A673 (cell line): ENCODE results near the gene BANK1. TPM values are rescaled to one million over a fixed set of nuclear protein-coding genes. Genes with fewer than 3 reads are reported as not detected.

Source experiments
- BruUV-seq: library from RNA; stranded (reverse); fragments of 400-500 nt; replicated peaks from 2 replicates; lab custom pipeline; 2021; lab: Mats Ljungman, UMichigan
- CTCF ChIA-PET: fragments of 300-600 bp; sonication (Branson Sonifier 250); formaldehyde crosslinking; loops from one replicate; lab custom pipeline; 2022; ENCODE audit warnings: antibody characterized with exemption; lab: Charles Lee
- POLR2A ChIA-PET: fragments of 300-600 bp; sonication (Branson Sonifier 250); formaldehyde crosslinking; loops from one replicate; lab custom pipeline; 2022; ENCODE audit warnings: antibody characterized with exemption; ENCODE audit not compliant: low non-redundant PET; lab: Charles Lee
- DNase-seq: peaks from one replicate; pipeline ENCODE4 v3.0.0-alpha.2; 2015; ENCODE audit warnings: low spot score
- H3K27ac ChIP-seq: fragments of 200-600 bp; sonication (generic); 2 replicates; pipeline ENCODE4 v1.5.1; 2016; ENCODE audit warnings: mixed run types, low read depth, mild to moderate bottlenecking, mixed read lengths, antibody characterized with exemption, low read length; ENCODE audit not compliant: poor library complexity, severe bottlenecking
- H3K27me3 ChIP-seq: fragments of 200-600 bp; sonication (generic); replicated peaks from 2 replicates; pipeline ENCODE4 v1.6.1; 2017; ENCODE audit warnings: mixed run types, low read depth, mild to moderate bottlenecking, mixed read lengths, antibody characterized with exemption, low read length; ENCODE audit not compliant: insufficient read depth, poor library complexity
- H3K36me3 ChIP-seq: fragments of 200-600 bp; sonication (generic); 2 replicates; pipeline ENCODE4 v1.6.1; 2016; ENCODE audit warnings: mixed run types, mild to moderate bottlenecking, mixed read lengths, antibody characterized with exemption, low read length; ENCODE audit not compliant: insufficient read depth, poor library complexity, severe bottlenecking
- H3K4me1 ChIP-seq: fragments of 200-600 bp; sonication (generic); 2 replicates; pipeline ENCODE4 v1.6.1; 2017; ENCODE audit warnings: mixed run types, mild to moderate bottlenecking, mixed read lengths, antibody characterized with exemption, low read length; ENCODE audit not compliant: insufficient read depth, poor library complexity, severe bottlenecking
- H3K4me3 ChIP-seq: fragments of 200-600 bp; sonication (generic); 2 replicates; pipeline ENCODE4 v1.5.1; 2016; ENCODE audit warnings: low read depth, mixed run types, mild to moderate bottlenecking, mixed read lengths, low read length; ENCODE audit not compliant: poor library complexity, severe bottlenecking
- H3K9me3 ChIP-seq: fragments of 200-600 bp; sonication (generic); 2 replicates; pipeline ENCODE4 v1.6.1; 2016; ENCODE audit warnings: mixed run types, low read depth, mild to moderate bottlenecking, mixed read lengths, antibody characterized with exemption, low read length; ENCODE audit not compliant: poor library complexity, severe bottlenecking
- EZH2 ChIP-seq: fragments of 200-600 bp; sonication (generic); IDR thresholded peaks from 2 replicates; pipeline ENCODE4 v1.6.1; 2017; ENCODE audit warnings: borderline replicate concordance, low read depth, mild to moderate bottlenecking, mixed read lengths, antibody characterized with exemption, low read length; ENCODE audit not compliant: poor library complexity, severe bottlenecking
- intact Hi-C: fragments of 100-400 bp; cut with micrococcal nuclease; formaldehyde crosslinking; loops from one replicate; pipeline ENCODE4 v1.10.0; 2022; ENCODE audit not compliant: unreplicated experiment
- total RNA-seq: library from RNA; stranded (reverse); gene quantifications from 2 replicates; pipeline ENCODE4 v1.2.3, GENCODE V29; 2021
- TF ChIP-seq, protein P1 (sequence below): fragments of 300-800, 200-600 bp; sonication (generic); conservative IDR thresholded peaks from 2 replicates; pipeline ENCODE4 v1.5.1; 2017; ENCODE audit warnings: low read depth, mild to moderate bottlenecking, antibody characterized with exemption, low read length, moderate library complexity, mixed read lengths

Gene BANK1
- total RNA-seq, 1 experiment from 2014 or later: not detected

DNA sequence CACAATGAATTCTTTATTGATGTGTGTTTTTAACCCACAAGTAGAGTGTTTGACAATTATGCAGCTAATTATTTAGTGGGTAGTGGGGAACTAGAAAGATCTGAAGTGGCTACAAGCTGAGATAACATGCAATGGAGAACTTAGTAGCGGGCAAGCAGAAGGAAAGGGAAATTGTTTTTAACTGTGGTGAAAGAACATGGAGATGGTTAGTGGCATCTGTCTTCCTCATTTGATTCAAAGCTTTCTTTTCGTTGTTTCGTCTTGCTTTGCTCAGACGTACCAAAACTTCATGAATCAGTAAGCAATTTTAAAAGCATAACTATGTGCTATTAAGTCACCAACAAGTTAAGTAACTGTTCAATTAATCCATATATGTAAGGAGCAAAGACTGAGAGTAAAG is 169.9 kb downstream of the BANK1 start:
- POLR2A ChIA-PET: no interaction called here
- no peak for DNase-seq
- CTCF ChIA-PET: no interaction called here

DNA sequence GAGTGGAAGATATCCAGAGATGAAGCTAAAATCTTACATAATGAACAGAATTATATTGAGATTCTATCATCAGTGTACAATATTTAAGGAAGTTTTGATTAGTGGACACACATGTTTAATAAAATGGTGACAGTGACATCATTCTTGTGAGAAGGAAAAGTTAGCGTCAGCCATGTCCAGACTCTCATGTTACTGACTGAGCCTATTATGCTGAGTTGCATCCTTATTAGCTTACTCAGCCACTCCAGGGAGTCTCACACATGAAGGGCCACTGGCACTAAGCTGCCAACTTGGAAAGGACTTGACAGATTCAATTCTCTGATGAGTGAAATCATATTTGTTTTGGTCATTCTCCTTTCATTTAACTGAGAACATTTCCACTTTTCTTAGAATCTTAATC is 170.6 kb downstream of the BANK1 start:
- peak; percentile 77 for DNase-seq
- CTCF ChIA-PET: no interaction called here
- Histone ChIP-seq H3K27me3 (no peaks in the 10 kb centered on the region), H3K9me3 (no peaks in the 10 kb centered on the region), H3K4me1 (no peaks in the 10 kb centered on the region), H3K4me3 (no peak overlapping the region), H3K36me3 (no peaks in the 10 kb centered on the region), H3K27ac (no peak overlapping the region)
- no TSS peak for BruUV-seq
- intact Hi-C loops: no loop called here
- POLR2A ChIA-PET: no interaction called here
- TF ChIP-seq, protein P1, sequence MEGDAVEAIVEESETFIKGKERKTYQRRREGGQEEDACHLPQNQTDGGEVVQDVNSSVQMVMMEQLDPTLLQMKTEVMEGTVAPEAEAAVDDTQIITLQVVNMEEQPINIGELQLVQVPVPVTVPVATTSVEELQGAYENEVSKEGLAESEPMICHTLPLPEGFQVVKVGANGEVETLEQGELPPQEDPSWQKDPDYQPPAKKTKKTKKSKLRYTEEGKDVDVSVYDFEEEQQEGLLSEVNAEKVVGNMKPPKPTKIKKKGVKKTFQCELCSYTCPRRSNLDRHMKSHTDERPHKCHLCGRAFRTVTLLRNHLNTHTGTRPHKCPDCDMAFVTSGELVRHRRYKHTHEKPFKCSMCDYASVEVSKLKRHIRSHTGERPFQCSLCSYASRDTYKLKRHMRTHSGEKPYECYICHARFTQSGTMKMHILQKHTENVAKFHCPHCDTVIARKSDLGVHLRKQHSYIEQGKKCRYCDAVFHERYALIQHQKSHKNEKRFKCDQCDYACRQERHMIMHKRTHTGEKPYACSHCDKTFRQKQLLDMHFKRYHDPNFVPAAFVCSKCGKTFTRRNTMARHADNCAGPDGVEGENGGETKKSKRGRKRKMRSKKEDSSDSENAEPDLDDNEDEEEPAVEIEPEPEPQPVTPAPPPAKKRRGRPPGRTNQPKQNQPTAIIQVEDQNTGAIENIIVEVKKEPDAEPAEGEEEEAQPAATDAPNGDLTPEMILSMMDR: no peak
- no peak for TF ChIP-seq EZH2

More for the DNA sequence above, 169.9 kb downstream of the BANK1 start:
- Histone ChIP-seq H3K36me3 (no peaks in the 10 kb centered on the region), H3K27ac (no peak overlapping the region), H3K4me3 (no peak overlapping the region), H3K9me3 (no peaks in the 10 kb centered on the region), H3K4me1 (no peaks in the 10 kb centered on the region), H3K27me3 (no peaks in the 10 kb centered on the region)
- BruUV-seq: no TSS peak
- TF ChIP-seq, protein P1: no peak
- no peak for TF ChIP-seq EZH2
- intact Hi-C loops: no loop called here

- CTCF ChIA-PET: no interaction called here
- H3K36me3 ChIP-seq: no peaks in the 10 kb centered on the region
- H3K4me1 ChIP-seq: no peaks in the 10 kb centered on the region
- no peak overlapping the region for H3K27ac ChIP-seq
- H3K4me3 ChIP-seq: no peak overlapping the region
- H3K9me3 ChIP-seq: no peaks in the 10 kb centered on the region
- intact Hi-C loops: no loop called here
- no TSS peak for BruUV-seq
- no peak for DNase-seq
- POLR2A ChIA-PET: no interaction called here
- H3K27me3 ChIP-seq: no peaks in the 10 kb centered on the region
- TF ChIP-seq, protein P1: no peak
- no peak for TF ChIP-seq EZH2
Observed at GRCh38 chr4:101967697-101968346, 177.3 kb downstream of the BANK1 start.
